COLO668 (cell line): ENCODE measurements around the gene APOL2.
"Not testable (repeated sequence)": the region's sequence is repeated elsewhere in the genome, so short reads cannot be mapped to it uniquely, and the experiment has no call there.

Experiments
- DNase-seq: peaks from one replicate; lab custom pipeline; 2025; ENCODE audit not compliant: unreplicated experiment; lab: John Stamatoyannopoulos, UW

The APOL2 gene

DNA sequence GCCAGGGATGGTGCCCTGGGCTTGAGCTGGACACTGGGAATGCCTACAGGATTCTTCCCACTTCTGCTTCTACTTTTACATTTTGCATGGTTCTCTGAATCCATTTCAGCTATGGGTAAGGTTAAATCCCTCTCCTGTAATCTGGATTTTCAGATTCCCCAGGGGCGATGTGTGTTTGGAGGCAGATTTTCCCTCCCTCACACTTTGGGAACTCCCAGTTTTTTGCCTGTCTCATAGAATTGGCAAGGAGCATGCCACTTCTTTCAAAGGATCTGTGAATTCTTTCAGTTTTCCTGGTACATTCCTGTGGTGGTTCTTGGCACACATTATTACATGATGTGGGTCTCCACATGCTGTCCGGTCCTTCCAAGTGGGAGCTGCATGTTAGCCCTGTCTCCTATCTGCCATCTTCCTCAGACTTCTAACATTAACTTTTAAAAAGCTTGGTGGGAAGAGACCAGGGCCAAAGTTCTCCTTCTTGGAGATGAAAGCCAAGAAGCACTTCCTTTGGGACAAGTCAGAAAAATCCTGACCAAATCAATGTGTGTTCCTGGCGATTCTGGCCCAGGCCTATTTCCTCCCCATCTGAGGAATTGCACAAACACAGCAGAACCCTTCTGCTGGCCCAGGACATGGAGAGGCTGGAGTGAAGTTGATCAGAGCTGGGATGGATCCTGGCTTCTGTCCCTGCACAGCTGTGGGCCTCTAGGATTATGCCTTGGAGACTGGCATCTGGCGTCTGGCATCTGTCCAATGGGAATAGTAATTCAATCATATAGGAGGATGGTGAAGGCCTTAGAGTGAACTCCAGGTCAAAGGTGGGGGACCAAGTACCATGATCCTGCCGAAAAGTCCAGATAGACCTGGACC lies 5.4 kb upstream of the APOL2 start:
- DNase-seq: no peak

DNA sequence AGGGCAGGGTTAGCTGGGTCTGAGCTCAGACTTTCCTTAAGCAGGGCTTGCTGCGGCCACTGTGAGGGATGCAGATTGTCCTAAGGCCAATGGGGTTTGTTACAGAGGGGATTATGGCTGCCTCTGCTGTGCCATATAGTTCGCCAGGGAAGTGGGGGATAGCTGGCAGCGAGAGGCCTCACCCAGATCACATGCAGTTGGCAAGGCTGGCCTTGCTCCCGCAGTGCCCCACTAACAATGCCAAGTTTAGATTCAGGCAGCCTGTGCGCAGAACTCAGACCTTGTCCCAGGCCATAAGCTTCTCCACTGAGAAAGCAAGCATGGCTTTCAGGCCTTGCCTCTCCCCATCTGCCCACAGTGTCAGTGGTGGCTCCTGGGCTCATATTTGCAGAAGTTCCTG lies 4.7 kb upstream of the APOL2 start:
- DNase-seq: no peak

DNA sequence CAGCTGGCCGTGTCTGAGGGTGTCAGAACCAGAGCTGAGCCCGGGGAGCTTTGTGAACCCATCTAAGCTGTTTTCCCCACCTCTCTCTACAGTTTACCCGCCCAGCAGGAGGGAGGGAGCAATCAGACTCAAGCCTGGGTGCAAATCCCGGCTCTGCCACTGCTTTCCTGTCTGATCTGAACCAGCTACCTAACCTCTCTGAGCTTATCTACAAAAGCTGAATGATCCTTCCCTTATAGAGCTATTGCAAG lies 252 bp downstream of the APOL2 start:
- DNase-seq: peak; percentile 34

- peak; percentile 11 for DNase-seq
These were observed 766 bp downstream of the APOL2 start for GRCh38 chr22:36238373-36239149.

GRCh38 chr22:36237462-36238372 lies 1.6 kb downstream of the APOL2 start:
- DNase-seq: peak; percentile 15

- DNase-seq: no peak
These were observed 2.7 kb downstream of the APOL2 start for GRCh38 chr22:36236388-36237319.

GRCh38 chr22:36235585-36235984 lies 3.7 kb downstream of the APOL2 start:
- no peak for DNase-seq

DNA sequence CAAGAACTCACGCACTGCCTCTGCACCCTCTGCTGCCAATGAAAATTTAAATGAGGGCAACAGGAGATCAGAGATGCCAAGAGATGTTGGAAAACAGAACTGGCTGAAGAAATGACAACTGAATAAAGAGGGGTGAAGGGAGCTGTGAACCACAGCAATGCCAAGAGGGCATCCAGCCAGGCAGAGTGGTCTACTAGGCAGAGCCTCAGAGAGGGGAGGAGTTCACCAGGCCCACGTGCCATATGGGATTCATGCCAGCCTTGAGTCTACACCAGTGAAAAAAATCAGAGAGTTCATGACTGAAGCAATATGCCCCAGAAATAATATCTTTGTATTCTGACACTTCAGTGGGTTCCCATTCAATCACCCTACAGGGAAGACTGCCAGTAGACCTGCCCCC lies 4.4 kb downstream of the APOL2 start:
- no peak for DNase-seq

- no peak for DNase-seq
These were observed 5.1 kb downstream of the APOL2 start for GRCh38 chr22:36234213-36234612.

- DNase-seq: no peak
These were observed 5.5 kb downstream of the APOL2 start for GRCh38 chr22:36233796-36234195.

DNA sequence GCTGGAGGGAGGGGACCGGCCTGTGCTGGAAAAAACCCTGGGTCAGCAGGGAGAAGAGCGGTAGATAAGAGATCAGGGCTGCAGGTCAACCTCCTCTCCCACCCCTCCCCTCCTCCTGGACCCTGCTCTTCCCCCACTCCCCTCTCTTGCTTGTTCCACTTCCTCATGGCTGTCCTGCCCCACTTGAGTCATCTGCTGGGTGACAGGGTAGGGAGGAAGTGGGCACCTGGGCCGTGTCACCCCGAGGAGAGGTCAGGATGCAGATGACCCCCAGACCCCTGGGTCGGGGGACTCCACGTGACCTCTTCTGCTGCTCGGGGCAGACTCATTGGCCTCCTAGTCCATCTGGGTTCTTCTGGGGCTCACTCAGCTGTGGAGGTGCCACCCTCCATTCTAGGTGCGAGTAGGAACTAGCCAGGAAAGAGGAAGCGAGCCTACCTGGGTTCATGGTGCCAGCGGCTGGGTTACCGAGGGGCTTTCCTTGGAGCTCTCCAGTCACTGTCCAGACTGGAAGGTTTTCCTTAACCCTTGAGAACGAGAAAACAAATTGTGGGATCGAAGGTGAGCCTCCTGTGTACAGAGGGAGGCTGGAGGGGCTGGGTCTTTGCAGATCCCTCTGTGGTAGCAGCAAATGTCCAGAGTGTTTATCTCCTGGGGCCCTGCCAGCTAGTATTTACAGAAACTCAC lies 6.5 kb downstream of the APOL2 start:
- no peak for DNase-seq

GRCh38 chr22:36231051-36231450 lies 8.3 kb downstream of the APOL2 start:
- not testable (repeated sequence) for DNase-seq

GRCh38 chr22:36229649-36230048 lies 9.7 kb downstream of the APOL2 start:
- DNase-seq: not testable (repeated sequence)

GRCh38 chr22:36228944-36229343 lies 10.4 kb downstream of the APOL2 start:
- DNase-seq: no peak

- not testable (repeated sequence) for DNase-seq
These were observed 11.0 kb downstream of the APOL2 start for GRCh38 chr22:36228369-36228768.

DNA sequence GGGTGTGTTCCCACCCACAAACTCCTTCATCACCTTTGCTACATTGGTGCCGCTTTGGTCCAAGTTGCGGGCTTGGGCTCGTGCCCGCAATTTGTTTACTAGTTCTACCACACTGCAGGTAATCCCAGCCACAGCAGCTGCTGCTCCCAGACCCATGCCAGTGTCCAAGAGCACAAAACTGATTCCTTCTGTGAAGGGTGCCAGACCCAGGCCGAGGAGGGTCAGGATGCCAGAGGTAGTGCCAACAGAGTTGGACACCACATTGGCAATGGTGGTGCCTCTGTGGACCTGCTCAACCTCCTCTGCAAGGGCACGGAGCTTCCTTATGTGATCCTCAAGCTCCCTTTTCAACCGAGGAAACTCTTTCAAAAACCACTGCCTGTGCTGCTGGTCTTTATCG lies 11.5 kb downstream of the APOL2 start:
- DNase-seq: no peak

GRCh38 chr22:36227396-36227795 lies 11.9 kb downstream of the APOL2 start:
- no peak for DNase-seq

GRCh38 chr22:36226189-36226588 lies 13.1 kb downstream of the APOL2 start:
- DNase-seq: no peak

DNA sequence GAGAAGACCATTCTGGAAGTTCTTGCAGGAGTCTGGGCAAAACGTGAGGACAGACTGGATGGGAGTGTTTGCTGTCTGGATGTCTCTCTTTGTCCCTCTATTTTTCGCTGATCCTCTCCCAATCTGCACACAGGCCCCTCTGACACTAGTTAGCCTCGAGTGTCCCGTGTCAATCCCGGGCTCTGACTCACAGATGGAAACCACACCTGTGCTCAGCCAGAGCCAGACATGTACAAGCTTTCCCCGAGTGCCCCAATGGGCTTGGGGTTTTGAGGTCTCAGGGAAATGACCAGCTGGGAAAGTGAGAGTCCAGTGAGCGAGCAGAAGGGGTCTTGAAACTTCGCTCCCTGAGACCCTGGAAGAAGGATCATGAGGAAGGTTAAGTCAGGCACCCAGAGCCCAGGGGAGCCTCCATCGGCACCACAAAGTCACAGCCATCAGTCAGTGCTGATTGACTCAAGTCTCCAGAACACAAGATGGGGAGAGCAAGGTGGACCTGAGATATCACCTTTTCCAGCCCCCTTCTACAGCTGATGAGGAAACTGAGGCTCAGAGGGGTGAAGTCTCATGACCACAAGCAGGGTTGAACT lies 13.9 kb downstream of the APOL2 start:
- no peak for DNase-seq
